ENCODE results near the gene WAS.
"Not testable (repeated sequence)": the region's sequence is repeated elsewhere in the genome, so short reads cannot be mapped to it uniquely, and the experiment has no call there.

Gene WAS

DNA sequence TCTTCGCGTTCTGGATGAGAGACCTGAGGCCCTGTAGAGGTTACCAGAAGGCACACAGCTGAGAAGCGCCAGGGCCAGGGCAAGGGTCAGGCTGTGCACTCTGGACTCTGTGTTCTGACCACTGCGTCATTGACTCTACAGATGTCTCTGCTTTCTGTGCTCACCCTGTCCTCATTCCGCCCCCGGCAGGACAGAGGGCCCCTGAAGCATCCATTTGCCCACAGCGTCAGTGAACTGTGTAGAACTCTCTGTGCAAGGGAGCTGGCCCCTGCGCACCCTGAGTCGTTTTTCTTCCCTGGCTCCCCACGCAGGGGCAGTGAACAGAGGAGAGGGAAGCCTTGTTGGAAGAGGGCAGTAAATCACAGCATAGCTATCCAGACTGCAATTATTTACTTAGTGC is 6.1 kb upstream of the WAS start:
- ATAC-seq, result no peak
- no peak for TF ChIP-seq TOX (CRISPR knock-in tag; IDR thresholded peaks at IDR 0.05; ENCODE audit: borderline replicate concordance)
- TF ChIP-seq ARNTL (CRISPR knock-in tag; IDR thresholded peaks at IDR 0.05; ENCODE audit: borderline replicate concordance, low read depth), result no peak
- no peak for TF ChIP-seq OSR1 (CRISPR knock-in tag; IDR thresholded peaks at IDR 0.05)
- no peak for TF ChIP-seq BACH2 (CRISPR knock-in tag; IDR thresholded peaks at IDR 0.05; ENCODE audit: borderline replicate concordance)

DNA sequence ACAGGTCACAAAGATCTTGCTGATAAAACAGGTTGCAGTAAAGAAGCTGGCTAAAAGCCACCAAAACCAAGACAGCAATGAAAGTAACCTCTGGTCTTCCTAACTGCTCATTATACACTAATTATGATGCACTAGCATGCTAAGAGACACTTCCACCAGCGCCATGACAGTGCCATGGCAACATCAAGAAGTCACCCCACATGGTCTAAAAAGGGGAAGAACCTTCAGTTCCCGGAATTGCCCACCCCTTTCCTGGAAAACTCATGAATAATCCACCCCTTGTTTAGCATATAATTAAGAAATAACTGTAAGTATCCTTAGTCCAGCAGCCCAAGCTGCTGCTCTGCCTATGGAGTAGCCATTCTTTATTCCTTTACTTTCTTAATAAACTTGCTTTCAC is 3.1 kb upstream of the WAS start:
- not testable (repeated sequence) for ATAC-seq

DNA sequence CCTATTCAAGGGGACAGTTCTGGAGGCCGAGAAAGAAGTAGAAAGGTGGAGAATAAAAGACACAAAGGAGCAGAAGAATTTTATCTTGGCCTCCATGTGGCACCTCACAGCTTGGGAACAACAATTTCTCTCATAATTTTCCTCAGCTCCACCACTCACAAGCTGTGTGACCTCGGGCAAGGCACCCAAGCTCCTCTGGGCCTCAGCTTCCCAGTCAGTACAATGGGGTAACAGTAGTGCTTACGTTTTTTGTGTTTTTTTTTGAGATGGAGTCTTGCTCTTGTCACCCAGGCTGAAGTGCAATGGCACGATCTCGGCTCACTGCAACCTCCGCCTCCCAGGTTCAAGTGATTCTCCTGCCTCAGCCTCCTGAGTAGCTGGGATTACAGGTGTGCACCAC is 2.7 kb upstream of the WAS start:
- not testable (repeated sequence) for ATAC-seq

DNA sequence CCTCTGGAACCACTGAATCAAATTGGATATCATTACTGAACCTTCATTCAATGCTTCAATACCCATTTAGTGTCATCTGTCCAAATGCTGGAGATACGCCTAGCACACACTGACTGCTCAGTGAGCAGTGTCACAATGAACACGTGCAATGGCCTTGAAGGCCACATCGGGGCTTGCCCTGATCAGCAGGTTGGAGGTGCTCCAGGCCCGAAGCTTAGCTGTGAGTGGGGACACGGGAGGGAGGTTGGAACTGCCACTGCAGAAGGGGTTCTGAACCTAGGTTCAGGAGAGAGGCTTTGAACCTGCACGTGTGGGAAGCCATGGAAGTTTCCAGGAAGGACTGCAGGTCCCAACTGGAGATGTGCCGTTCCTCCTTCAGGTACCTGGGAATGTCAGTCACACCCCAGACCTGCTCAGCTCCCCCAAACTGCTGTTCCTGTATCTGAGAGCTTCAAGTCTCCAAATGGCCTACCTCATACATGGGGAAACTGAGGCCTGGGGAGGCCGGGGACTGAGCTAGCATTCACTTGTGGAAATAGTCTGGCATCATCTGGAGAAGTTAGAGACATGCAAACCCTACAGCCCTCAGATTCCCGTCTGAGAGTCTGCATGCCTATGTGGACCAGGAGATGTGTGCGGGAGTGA is 1.9 kb upstream of the WAS start:
- TF ChIP-seq POU6F1 (CRISPR knock-in tag; IDR thresholded peaks at IDR 0.05; ENCODE audit: borderline replicate concordance, low read depth) (no peak), BACH2 (CRISPR knock-in tag; IDR thresholded peaks at IDR 0.05; ENCODE audit: borderline replicate concordance) (no peak), ZFP30 (CRISPR knock-in tag; IDR thresholded peaks at IDR 0.05) (no peak), PPARA (CRISPR knock-in tag; IDR thresholded peaks at IDR 0.05; ENCODE audit: borderline replicate concordance) (no peak), ZFP3 (CRISPR knock-in tag; IDR thresholded peaks at IDR 0.05) (no peak), ARNTL (CRISPR knock-in tag; IDR thresholded peaks at IDR 0.05; ENCODE audit: borderline replicate concordance, low read depth) (no peak), TOX (CRISPR knock-in tag; IDR thresholded peaks at IDR 0.05; ENCODE audit: borderline replicate concordance) (no peak), CSDC2 (CRISPR knock-in tag; IDR thresholded peaks at IDR 0.05) (no peak), ZNF70 (CRISPR knock-in tag; IDR thresholded peaks at IDR 0.05) (no peak), ZNF8 (CRISPR knock-in tag; IDR thresholded peaks at IDR 0.05) (no peak), OSR1 (CRISPR knock-in tag; IDR thresholded peaks at IDR 0.05) (no peak), GLIS3 (CRISPR knock-in tag; IDR thresholded peaks at IDR 0.05) (no peak), ISL1 (CRISPR knock-in tag; IDR thresholded peaks at IDR 0.05) (no peak), ZNF565 (CRISPR knock-in tag; conservative IDR thresholded peaks at IDR 0.05; ENCODE audit: low read depth) (no peak), RARB (CRISPR knock-in tag; IDR thresholded peaks at IDR 0.05) (no peak), SNAI2 (CRISPR knock-in tag; IDR thresholded peaks at IDR 0.05) (no peak)
- TF ChIP-seq, protein P1, sequence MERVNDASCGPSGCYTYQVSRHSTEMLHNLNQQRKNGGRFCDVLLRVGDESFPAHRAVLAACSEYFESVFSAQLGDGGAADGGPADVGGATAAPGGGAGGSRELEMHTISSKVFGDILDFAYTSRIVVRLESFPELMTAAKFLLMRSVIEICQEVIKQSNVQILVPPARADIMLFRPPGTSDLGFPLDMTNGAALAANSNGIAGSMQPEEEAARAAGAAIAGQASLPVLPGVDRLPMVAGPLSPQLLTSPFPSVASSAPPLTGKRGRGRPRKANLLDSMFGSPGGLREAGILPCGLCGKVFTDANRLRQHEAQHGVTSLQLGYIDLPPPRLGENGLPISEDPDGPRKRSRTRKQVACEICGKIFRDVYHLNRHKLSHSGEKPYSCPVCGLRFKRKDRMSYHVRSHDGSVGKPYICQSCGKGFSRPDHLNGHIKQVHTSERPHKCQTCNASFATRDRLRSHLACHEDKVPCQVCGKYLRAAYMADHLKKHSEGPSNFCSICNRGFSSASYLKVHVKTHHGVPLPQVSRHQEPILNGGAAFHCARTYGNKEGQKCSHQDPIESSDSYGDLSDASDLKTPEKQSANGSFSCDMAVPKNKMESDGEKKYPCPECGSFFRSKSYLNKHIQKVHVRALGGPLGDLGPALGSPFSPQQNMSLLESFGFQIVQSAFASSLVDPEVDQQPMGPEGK (CRISPR knock-in tag; IDR thresholded peaks at IDR 0.05; ENCODE audit: borderline replicate concordance), result no peak
- TF ChIP-seq, protein P2, sequence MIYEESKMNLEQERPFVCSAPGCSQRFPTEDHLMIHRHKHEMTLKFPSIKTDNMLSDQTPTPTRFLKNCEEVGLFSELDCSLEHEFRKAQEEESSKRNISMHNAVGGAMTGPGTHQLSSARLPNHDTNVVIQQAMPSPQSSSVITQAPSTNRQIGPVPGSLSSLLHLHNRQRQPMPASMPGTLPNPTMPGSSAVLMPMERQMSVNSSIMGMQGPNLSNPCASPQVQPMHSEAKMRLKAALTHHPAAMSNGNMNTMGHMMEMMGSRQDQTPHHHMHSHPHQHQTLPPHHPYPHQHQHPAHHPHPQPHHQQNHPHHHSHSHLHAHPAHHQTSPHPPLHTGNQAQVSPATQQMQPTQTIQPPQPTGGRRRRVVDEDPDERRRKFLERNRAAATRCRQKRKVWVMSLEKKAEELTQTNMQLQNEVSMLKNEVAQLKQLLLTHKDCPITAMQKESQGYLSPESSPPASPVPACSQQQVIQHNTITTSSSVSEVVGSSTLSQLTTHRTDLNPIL (CRISPR knock-in tag; IDR thresholded peaks at IDR 0.05; ENCODE audit: low read depth), result no peak
- TF ChIP-seq, protein P3, sequence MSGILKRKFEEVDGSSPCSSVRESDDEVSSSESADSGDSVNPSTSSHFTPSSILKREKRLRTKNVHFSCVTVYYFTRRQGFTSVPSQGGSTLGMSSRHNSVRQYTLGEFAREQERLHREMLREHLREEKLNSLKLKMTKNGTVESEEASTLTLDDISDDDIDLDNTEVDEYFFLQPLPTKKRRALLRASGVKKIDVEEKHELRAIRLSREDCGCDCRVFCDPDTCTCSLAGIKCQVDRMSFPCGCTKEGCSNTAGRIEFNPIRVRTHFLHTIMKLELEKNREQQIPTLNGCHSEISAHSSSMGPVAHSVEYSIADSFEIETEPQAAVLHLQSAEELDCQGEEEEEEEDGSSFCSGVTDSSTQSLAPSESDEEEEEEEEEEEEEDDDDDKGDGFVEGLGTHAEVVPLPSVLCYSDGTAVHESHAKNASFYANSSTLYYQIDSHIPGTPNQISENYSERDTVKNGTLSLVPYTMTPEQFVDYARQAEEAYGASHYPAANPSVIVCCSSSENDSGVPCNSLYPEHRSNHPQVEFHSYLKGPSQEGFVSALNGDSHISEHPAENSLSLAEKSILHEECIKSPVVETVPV (CRISPR knock-in tag; IDR thresholded peaks at IDR 0.05), result no peak
- TF ChIP-seq, protein P4, sequence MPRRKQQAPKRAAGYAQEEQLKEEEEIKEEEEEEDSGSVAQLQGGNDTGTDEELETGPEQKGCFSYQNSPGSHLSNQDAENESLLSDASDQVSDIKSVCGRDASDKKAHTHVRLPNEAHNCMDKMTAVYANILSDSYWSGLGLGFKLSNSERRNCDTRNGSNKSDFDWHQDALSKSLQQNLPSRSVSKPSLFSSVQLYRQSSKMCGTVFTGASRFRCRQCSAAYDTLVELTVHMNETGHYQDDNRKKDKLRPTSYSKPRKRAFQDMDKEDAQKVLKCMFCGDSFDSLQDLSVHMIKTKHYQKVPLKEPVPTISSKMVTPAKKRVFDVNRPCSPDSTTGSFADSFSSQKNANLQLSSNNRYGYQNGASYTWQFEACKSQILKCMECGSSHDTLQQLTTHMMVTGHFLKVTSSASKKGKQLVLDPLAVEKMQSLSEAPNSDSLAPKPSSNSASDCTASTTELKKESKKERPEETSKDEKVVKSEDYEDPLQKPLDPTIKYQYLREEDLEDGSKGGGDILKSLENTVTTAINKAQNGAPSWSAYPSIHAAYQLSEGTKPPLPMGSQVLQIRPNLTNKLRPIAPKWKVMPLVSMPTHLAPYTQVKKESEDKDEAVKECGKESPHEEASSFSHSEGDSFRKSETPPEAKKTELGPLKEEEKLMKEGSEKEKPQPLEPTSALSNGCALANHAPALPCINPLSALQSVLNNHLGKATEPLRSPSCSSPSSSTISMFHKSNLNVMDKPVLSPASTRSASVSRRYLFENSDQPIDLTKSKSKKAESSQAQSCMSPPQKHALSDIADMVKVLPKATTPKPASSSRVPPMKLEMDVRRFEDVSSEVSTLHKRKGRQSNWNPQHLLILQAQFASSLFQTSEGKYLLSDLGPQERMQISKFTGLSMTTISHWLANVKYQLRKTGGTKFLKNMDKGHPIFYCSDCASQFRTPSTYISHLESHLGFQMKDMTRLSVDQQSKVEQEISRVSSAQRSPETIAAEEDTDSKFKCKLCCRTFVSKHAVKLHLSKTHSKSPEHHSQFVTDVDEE (CRISPR knock-in tag; IDR thresholded peaks at IDR 0.05), result no peak
- no peak for ATAC-seq

- not testable (repeated sequence) for ATAC-seq
Observed at GRCh38 chrX:48682795-48683194, 804 bp upstream of the WAS start.

Measured in SK-N-SH treated with all-trans-retinoic acid at 6 μM for 48 hours (cell line).